Colonic mucosa (tissue), 4 donors: ENCODE results near the gene AP2M1. TPM values are rescaled to one million over a fixed set of nuclear protein-coding genes. Genes with fewer than 3 reads are reported as not detected.

Source experiments
- DNase-seq: peaks from one replicate; pipeline ENCODE4 v3.0.0-alpha.2; 2020
- H3K27ac ChIP-seq: fragments of 200-600 bp; one replicate; pipeline ENCODE4 v1.8.0; 2021
- H3K27me3 ChIP-seq: fragments of 200-600 bp; one replicate; pipeline ENCODE4 v1.8.0; 2021
- H3K36me3 ChIP-seq: fragments of 200-600 bp; one replicate; pipeline ENCODE4 v1.8.0; 2021
- H3K4me1 ChIP-seq: fragments of 200-600 bp; one replicate; pipeline ENCODE4 v1.8.0; 2021; ENCODE audit warnings: mild to moderate bottlenecking
- H3K4me3 ChIP-seq: fragments of 200-600 bp; one replicate; pipeline ENCODE4 v1.8.0; 2021
- H3K9ac ChIP-seq, 2 donors: one replicate each; pipeline ENCODE4 v1.7.0; 2013; ENCODE audit warnings: control low read depth in 2 of 2, low read depth in 2 of 2, low read length in 2 of 2
- H3K9me3 ChIP-seq: fragments of 200-600 bp; one replicate; pipeline ENCODE4 v1.8.0; 2021
- intact Hi-C: fragments of 100-400 bp; cut with DNase I; formaldehyde crosslinking; loops from one replicate; pipeline ENCODE4 v1.14.1; 2022
- total RNA-seq, 2 donors: library from RNA; stranded (reverse); fragmentation: NEBNext Ultra II Directional in 1 of 2; extraction: Animal tissue kit (Norgen Biotek cat#: 25700) in 1 of 2; gene quantifications; one replicate each; pipeline ENCODE4 v1.2.1, GENCODE V29; 2021
- TF ChIP-seq, protein P1 (sequence below): fragments of 200-600 bp; IDR thresholded peaks from one replicate; pipeline ENCODE4 v1.8.0; 2022; ENCODE audit warnings: antibody characterized with exemption, mild to moderate bottlenecking
- donor health status: healthy.
- donor health status: DM: no; HTN: no; CAD: no.
- donor health status: DM: no; HTN: no; CAD: no.

The AP2M1 gene
- total RNA-seq, result 100 to 1,000 TPM; 206 to 255 TPM

DNA sequence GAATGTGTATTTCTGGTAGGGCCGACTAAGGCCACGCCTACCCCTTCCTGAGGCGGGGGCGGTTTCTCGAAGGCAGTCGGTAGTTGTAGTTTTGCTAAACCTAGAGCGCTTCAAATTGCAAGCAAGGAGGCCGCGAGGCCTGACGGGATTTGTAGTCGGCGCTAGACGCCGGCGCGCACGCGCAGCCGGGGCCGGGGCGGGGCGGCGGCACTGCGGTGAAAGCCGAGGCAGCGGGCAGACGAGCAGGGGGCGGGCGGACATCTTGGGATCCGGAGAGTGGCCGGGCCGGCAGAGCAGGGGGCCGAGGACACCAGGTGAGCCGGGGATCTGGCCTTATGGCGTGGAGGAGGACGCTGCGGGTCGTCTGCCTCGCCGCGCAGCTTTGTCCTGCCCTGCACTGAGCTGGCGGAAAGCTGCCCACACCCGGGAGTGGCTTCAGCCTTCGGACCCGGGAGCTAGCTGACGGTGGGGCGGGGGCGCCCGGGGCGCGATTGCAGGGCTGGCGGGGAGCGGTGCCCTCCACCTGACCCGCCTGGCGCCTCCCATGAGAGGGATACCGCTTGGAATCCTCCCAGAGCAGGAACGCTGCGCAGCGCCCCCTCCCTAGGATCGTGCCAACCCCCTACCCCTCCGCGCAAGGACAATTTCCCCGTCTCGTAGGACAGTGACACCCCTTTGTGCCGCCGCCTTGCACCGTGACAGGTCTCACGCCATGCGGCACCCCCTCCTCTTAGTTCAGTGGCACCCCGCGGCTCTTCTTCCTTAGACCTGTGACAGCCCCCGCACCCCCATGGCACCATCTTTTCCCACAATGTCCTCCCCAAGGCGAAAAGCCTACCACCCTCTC, at the start of gene AP2M1:
AP2M1 (plus strand) TSS at position 210 of the 847 bp plus-strand sequence. CDS start 2,139 bp downstream, outside the sequence.
- Histone ChIP-seq H3K4me3 (peak within 1 kb of the TSS; percentile 93), H3K4me1 (peaks cover 12% of the 10 kb centered on the region), H3K36me3 (peaks cover 17% of the 10 kb centered on the region), H3K9me3 (no peaks in the 10 kb centered on the region), H3K27ac (peak within 1 kb of the TSS; percentile 83), H3K9ac (peak within 1 kb of the TSS; percentile 96 to 100), H3K27me3 (no peaks in the 10 kb centered on the region)
- TF ChIP-seq, protein P1, sequence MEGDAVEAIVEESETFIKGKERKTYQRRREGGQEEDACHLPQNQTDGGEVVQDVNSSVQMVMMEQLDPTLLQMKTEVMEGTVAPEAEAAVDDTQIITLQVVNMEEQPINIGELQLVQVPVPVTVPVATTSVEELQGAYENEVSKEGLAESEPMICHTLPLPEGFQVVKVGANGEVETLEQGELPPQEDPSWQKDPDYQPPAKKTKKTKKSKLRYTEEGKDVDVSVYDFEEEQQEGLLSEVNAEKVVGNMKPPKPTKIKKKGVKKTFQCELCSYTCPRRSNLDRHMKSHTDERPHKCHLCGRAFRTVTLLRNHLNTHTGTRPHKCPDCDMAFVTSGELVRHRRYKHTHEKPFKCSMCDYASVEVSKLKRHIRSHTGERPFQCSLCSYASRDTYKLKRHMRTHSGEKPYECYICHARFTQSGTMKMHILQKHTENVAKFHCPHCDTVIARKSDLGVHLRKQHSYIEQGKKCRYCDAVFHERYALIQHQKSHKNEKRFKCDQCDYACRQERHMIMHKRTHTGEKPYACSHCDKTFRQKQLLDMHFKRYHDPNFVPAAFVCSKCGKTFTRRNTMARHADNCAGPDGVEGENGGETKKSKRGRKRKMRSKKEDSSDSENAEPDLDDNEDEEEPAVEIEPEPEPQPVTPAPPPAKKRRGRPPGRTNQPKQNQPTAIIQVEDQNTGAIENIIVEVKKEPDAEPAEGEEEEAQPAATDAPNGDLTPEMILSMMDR, result no peak
- intact Hi-C loops, result no loop called here
- peak; percentile 97 for DNase-seq

- Histone ChIP-seq H3K4me1 (no peaks in the 10 kb centered on the region), H3K9ac (no peak overlapping the region), H3K9me3 (no peaks in the 10 kb centered on the region), H3K36me3 (no peaks in the 10 kb centered on the region), H3K27ac (no peak overlapping the region), H3K27me3 (no peaks in the 10 kb centered on the region), H3K4me3 (no peak overlapping the region)
- TF ChIP-seq, protein P1, result no peak
- DNase-seq, result no peak
- intact Hi-C loops, result no loop called here
Measured at GRCh38 chr3:184126006-184126405, 48.6 kb upstream of the AP2M1 start.

GRCh38 chr3:184129012-184129411, 45.6 kb upstream of the AP2M1 start:
- Histone ChIP-seq H3K27me3 (no peaks in the 10 kb centered on the region), H3K9ac (no peak overlapping the region), H3K9me3 (no peaks in the 10 kb centered on the region), H3K4me1 (peaks cover 5% of the 10 kb centered on the region), H3K27ac (no peak overlapping the region), H3K4me3 (no peak overlapping the region), H3K36me3 (no peaks in the 10 kb centered on the region)
- intact Hi-C loops, result no loop called here
- TF ChIP-seq, protein P1, result no peak
- peak; percentile 26 for DNase-seq

DNA sequence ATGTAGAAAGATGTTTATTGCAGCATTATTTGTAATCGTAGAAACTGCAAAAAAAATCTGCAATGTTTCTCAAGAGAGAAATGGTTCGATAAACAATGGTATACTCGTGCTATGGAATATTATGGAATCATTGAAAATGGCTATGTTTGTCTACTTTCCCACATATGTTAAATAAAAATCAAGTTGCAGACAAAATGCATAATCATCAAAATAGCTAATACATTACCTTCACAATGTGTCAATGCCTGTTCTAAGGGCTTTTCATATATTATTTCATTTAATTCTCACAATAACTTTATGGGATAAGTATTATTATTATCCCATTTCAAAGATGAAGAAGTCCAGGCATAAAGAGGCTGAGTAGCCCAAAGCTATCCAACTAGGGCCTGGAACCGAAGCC, 41.7 kb upstream of the AP2M1 start:
- Histone ChIP-seq H3K36me3 (no peaks in the 10 kb centered on the region), H3K9ac (no peak overlapping the region), H3K4me1 (peaks cover 14% of the 10 kb centered on the region), H3K27me3 (no peaks in the 10 kb centered on the region), H3K9me3 (no peaks in the 10 kb centered on the region), H3K4me3 (no peak overlapping the region), H3K27ac (no peak overlapping the region)
- intact Hi-C loops, result no loop called here
- no peak for DNase-seq
- TF ChIP-seq, protein P1, result no peak

- TF ChIP-seq, protein P1, result no peak
- DNase-seq, result peak; percentile 90
- peak overlapping the region; percentile 90 for H3K27ac ChIP-seq
- peak overlapping the region; percentile 93 to 99 for H3K9ac ChIP-seq
- H3K4me1 ChIP-seq, result peaks cover 14% of the 10 kb centered on the region
- no peaks in the 10 kb centered on the region for H3K36me3 ChIP-seq
- peak overlapping the region; percentile 98 for H3K4me3 ChIP-seq
- intact Hi-C loops, result no loop called here
- no peaks in the 10 kb centered on the region for H3K27me3 ChIP-seq
- H3K9me3 ChIP-seq, result no peaks in the 10 kb centered on the region
Measured at GRCh38 chr3:184133840-184134745, 40.6 kb upstream of the AP2M1 start.
